GM19043 (cell line): ENCODE measurements around the gene CCDC141.

Experiments
- ATAC-seq: cut with Tn5 transposase; IDR thresholded peaks from one replicate; pipeline ENCODE4 v1.9.1; 2021; ENCODE audit warnings: low read depth; ENCODE audit not compliant: unreplicated experiment

CCDC141 gene

GRCh38 chr2:178980815-178981214 lies 69.1 kb downstream of the CCDC141 start:
- ATAC-seq, result no peak

- no peak for ATAC-seq
Observed at GRCh38 chr2:178978667-178979066, 71.3 kb downstream of the CCDC141 start.

- ATAC-seq, result no peak
Observed at GRCh38 chr2:178976351-178976750, 73.6 kb downstream of the CCDC141 start.

- no peak for ATAC-seq
Observed at GRCh38 chr2:178962805-178963433, 87.0 kb downstream of the CCDC141 start.

- no peak for ATAC-seq
Observed at GRCh38 chr2:178962152-178962551, 87.8 kb downstream of the CCDC141 start.

GRCh38 chr2:178954049-178954448 lies 95.9 kb downstream of the CCDC141 start:
- ATAC-seq, result no peak

GRCh38 chr2:178951266-178952006 lies 98.5 kb downstream of the CCDC141 start:
- no peak for ATAC-seq

GRCh38 chr2:178949584-178949983 lies 100.4 kb downstream of the CCDC141 start:
- peak; percentile 88 for ATAC-seq

- no peak for ATAC-seq
Observed at GRCh38 chr2:178949151-178949550, 100.8 kb downstream of the CCDC141 start.

- ATAC-seq, result no peak
Observed at GRCh38 chr2:178947006-178947405, 102.9 kb downstream of the CCDC141 start.

GRCh38 chr2:178946494-178946893 lies 103.4 kb downstream of the CCDC141 start:
- no peak for ATAC-seq

- ATAC-seq, result no peak
Observed at GRCh38 chr2:178943745-178944144, 106.2 kb downstream of the CCDC141 start.

- ATAC-seq, result no peak
Observed at GRCh38 chr2:178934571-178934970, 115.4 kb downstream of the CCDC141 start.

- no peak for ATAC-seq
Observed at GRCh38 chr2:178933493-178933892, 116.4 kb downstream of the CCDC141 start.

GRCh38 chr2:178928077-178928476 lies 121.9 kb downstream of the CCDC141 start:
- peak; percentile 37 for ATAC-seq

GRCh38 chr2:178927173-178927572 lies 122.8 kb downstream of the CCDC141 start:
- peak; percentile 58 for ATAC-seq

GRCh38 chr2:178924817-178925216 lies 125.1 kb downstream of the CCDC141 start:
- ATAC-seq, result no peak

- ATAC-seq, result no peak
Observed at GRCh38 chr2:178923546-178923945, 126.4 kb downstream of the CCDC141 start.

GRCh38 chr2:178920916-178921513 lies 128.9 kb downstream of the CCDC141 start:
- ATAC-seq, result no peak

- ATAC-seq, result no peak
Observed at GRCh38 chr2:178917555-178917954, 132.4 kb downstream of the CCDC141 start.

- ATAC-seq, result no peak
Observed at GRCh38 chr2:178915423-178916173, 134.3 kb downstream of the CCDC141 start.
